Spleen (tissue), 11 donors: ENCODE results near the gene USP13. TPM values are rescaled to one million over a fixed set of nuclear protein-coding genes. Genes with fewer than 3 reads are reported as not detected.

Source experiments
- DNase-seq: peaks from one replicate; pipeline ENCODE4 v3.0.0-alpha.2; 2020
- H3K27ac ChIP-seq, 8 donors: fragments of 200-600 bp; sonication (generic) in 7 of 8; 1 replicate in 4 of 8; 2 replicates in 4 of 8; pipeline versions ENCODE4 v1.5.0 to v1.8.0; 2016 to 2021; ENCODE audit warnings: inconsistent platforms in 4 of 8, mild to moderate bottlenecking in 4 of 8, moderate library complexity in 1 of 8
- H3K27me3 ChIP-seq, 7 donors: fragments of 200-600 bp; sonication (generic) in 6 of 7; replicated peaks in 1 of 7; 1 replicate in 4 of 7; 2 replicates in 3 of 7; pipeline versions ENCODE4 v1.5.0 to v1.8.0; 2016 to 2021; ENCODE audit warnings: inconsistent platforms in 3 of 7, mild to moderate bottlenecking in 1 of 7
- H3K36me3 ChIP-seq, 6 donors: fragments of 200-600 bp; sonication (generic) in 5 of 6; 1 replicate in 4 of 6; 2 replicates in 2 of 6; pipeline versions ENCODE4 v1.5.0 to v1.8.0; 2016 to 2021; ENCODE audit warnings: inconsistent platforms in 2 of 6
- H3K4me1 ChIP-seq, 6 donors: fragments of 200-600 bp; sonication (generic) in 5 of 6; 1 replicate in 3 of 6; 2 replicates in 3 of 6; pipeline versions ENCODE4 v1.5.0 to v1.8.0; 2016 to 2021; ENCODE audit warnings: inconsistent platforms in 3 of 6
- H3K4me3 ChIP-seq, 8 donors: fragments of 200-600 bp; sonication (generic) in 7 of 8; 1 replicate in 4 of 8; 2 replicates in 4 of 8; pipeline versions ENCODE4 v1.5.0 to v1.8.0; 2016 to 2021; ENCODE audit warnings: inconsistent platforms in 4 of 8, mild to moderate bottlenecking in 4 of 8, moderate library complexity in 2 of 8
- H3K9me3 ChIP-seq, 8 donors: fragments of 200-600 bp; sonication (generic) in 7 of 8; 1 replicate in 4 of 8; 2 replicates in 4 of 8; pipeline versions ENCODE4 v1.5.0 to v1.8.0; 2016 to 2021; ENCODE audit warnings: inconsistent platforms in 4 of 8
- CTCF ChIP-seq, 11 experiments: fragments of 200-600 bp in 7 of 11; fragments of 450-650 bp in 4 of 11; sonication (generic) in 4 of 11; IDR thresholded peaks in 8 of 11; conservative IDR thresholded peaks in 3 of 11; 1 replicate in 7 of 11; 2 replicates in 4 of 11; pipeline versions ENCODE4 v1.4.0 to v1.8.0; 2016 to 2021; ENCODE audit warnings: antibody characterized with exemption in 11 of 11, inconsistent platforms in 4 of 11, mild to moderate bottlenecking in 1 of 11
- POLR2A ChIP-seq, 3 donors: fragments of 450-650 bp; IDR thresholded peaks; one replicate each; pipeline ENCODE4 v1.5.1; 2017; ENCODE audit warnings: antibody characterized with exemption in 3 of 3, mild to moderate bottlenecking in 1 of 3
- POLR2AphosphoS5 ChIP-seq, 3 donors: sonication (generic); formaldehyde crosslinking; IDR thresholded peaks; one replicate each; pipeline ENCODE4 v1.5.1; 2017; ENCODE audit warnings: antibody characterized with exemption in 3 of 3
- WGBS, 5 donors: extraction: QIAGEN DNeasy Blood & Tissue Kit in 3 of 5; methylation state at CpG; one replicate each; pipeline versions ENCODE4 v1.1.5 to v1.1.7; 2013 to 2018; 5-methylcytosine and 5-hydroxymethylcytosine counted together
- intact Hi-C: fragments of 100-400 bp; cut with DNase I; formaldehyde crosslinking; loops from one replicate; pipeline ENCODE4 v1.15.0; 2023; ENCODE audit warnings: low total_unique reads
- polyA plus RNA-seq, 3 donors: library from polyadenylated mRNA; stranded (reverse); fragments of 200-250 nt; gene quantifications; one replicate each; pipeline ENCODE4 v1.2.1, GENCODE V29; 2013
- total RNA-seq, 7 donors: library from RNA; depleted of rRNA in 3 of 7; stranded (reverse); fragments of >200 nt in 3 of 7; fragmentation: NEBNext Ultra II Directional in 4 of 7; extraction: Animal tissue kit (Norgen Biotek cat#: 25700) in 4 of 7; gene quantifications; one replicate each; pipeline versions ENCODE4 v1.1.0 to v1.2.1, GENCODE V29; 2016 to 2021
- donor health status: healthy with polysubstance abuse.
- donor health status: DM: no; HTN: no; CAD: no; lungs with moderate emphysema.
- donor health status: DM: no; HTN: no; CAD: no.
- donor health status: Bipolar disorder and iron deficiency.
- donor health status: healthy.
- donor health status: DM: no; HTN: no; CAD: no.
- donor health status: DM: yes; HTN: yes; CAD: no.

The USP13 gene
- total and polyA plus RNA-seq, 10 donors = 1.1 to 9.4 (median 7.1) TPM

DNA sequence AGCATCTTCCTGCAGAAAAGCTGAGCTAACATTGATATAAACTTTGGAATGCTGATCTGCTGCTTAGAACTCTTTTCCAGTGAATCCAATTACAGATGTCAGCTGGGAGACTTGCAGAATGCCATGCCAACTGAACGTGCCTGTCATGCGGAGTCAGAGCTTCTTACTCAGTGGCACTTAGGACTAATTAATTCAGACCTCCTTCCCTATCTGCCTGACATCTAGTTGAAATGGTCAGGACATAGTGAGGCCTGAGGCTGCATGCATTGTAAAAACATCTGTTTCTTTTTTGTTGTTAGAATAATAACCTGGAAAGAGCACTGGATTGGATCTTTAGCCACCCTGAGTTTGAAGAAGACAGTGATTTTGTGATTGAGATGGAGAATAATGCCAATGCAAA lies 112.6 kb downstream of the USP13 start:
- intact Hi-C loops = no loop called here
- H3K36me3 ChIP-seq = peaks cover 0 to 64% (median 30%) of the 10 kb centered on the region in 6 donors

GRCh38 chr3:179766416-179767133 lies 113.7 kb downstream of the USP13 start:
- Histone ChIP-seq H3K4me1 (peaks cover 0 to 4% (median 0%) of the 10 kb centered on the region in 6 donors), H3K4me3 (no peak overlapping the region), H3K36me3 (peaks cover 0 to 60% (median 22%) of the 10 kb centered on the region in 6 donors), H3K27me3 (no peaks in the 10 kb centered on the region), H3K27ac (no peak overlapping the region), H3K9me3 (no peaks in the 10 kb centered on the region)
- WGBS, 5 donors = 89 to 95% (median 92%) methylated on average over 4 of the region's 4 CpGs
- intact Hi-C loops = no loop called here
- DNase-seq = no peak
- TF ChIP-seq CTCF (IDR thresholded peaks at IDR 0.05 in 8 of 11, conservative IDR thresholded peaks at IDR 0.05 in 3 of 11) (no peak), POLR2A (IDR thresholded peaks at IDR 0.05) (no peak), POLR2AphosphoS5 (IDR thresholded peaks at IDR 0.05) (no peak)

More for the DNA sequence above, 112.6 kb downstream of the USP13 start:
- no peak for DNase-seq
- TF ChIP-seq POLR2AphosphoS5 (IDR thresholded peaks at IDR 0.05) (no peak), CTCF (IDR thresholded peaks at IDR 0.05 in 8 of 11, conservative IDR thresholded peaks at IDR 0.05 in 3 of 11) (no peak), POLR2A (IDR thresholded peaks at IDR 0.05) (no peak)
- Histone ChIP-seq H3K9me3 (no peaks in the 10 kb centered on the region), H3K4me3 (no peak overlapping the region), H3K27ac (no peak overlapping the region), H3K27me3 (no peaks in the 10 kb centered on the region), H3K4me1 (peaks cover 0 to 4% (median 0%) of the 10 kb centered on the region in 6 donors)
- 86 to 93% (median 88%) methylated on average over 2 of the region's 2 CpGs for WGBS, 5 donors

DNA sequence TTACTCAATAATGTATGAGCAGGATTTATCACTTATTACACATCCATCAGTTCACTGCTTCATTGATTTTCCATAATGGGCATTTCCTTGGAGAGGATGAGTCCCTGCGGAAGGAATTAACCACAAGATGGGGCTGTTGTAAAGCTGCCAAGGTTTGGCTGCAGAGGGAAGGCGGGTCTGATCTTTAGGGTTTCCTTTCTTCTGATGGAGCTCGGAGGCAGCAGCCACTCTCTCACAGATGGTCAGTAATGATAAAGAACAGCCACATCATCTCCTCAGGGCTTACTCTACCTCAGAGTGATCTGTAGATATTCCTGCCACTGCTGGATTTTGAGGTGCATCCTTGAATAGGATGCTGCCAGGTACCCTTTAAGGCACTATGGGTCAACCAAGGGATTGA lies 115.2 kb downstream of the USP13 start:
- TF ChIP-seq CTCF (IDR thresholded peaks at IDR 0.05 in 8 of 11, conservative IDR thresholded peaks at IDR 0.05 in 3 of 11) (peak in 1 of 11 experiments; percentile 22), POLR2A (IDR thresholded peaks at IDR 0.05) (no peak)
- H3K4me3 ChIP-seq = no peak overlapping the region
- H3K27me3 ChIP-seq = no peaks in the 10 kb centered on the region
- no peaks in the 10 kb centered on the region for H3K9me3 ChIP-seq
- no peak for DNase-seq
- no peak overlapping the region for H3K27ac ChIP-seq
- WGBS, 5 donors = 32 to 58% (median 45%) methylated on average over 3 of the region's 3 CpGs
- H3K36me3 ChIP-seq = peaks cover 0 to 57% (median 20%) of the 10 kb centered on the region in 6 donors
- intact Hi-C loops = no loop called here
- H3K4me1 ChIP-seq = peaks cover 0 to 4% (median 0%) of the 10 kb centered on the region in 6 donors

GRCh38 chr3:179769411-179770247 lies 116.8 kb downstream of the USP13 start:
- Histone ChIP-seq H3K36me3 (peaks cover 0 to 67% (median 20%) of the 10 kb centered on the region in 6 donors), H3K4me3 (no peak overlapping the region), H3K9me3 (peaks cover 0 to 8% (median 0%) of the 10 kb centered on the region in 8 donors), H3K4me1 (peaks cover 0 to 4% (median 0%) of the 10 kb centered on the region in 6 donors), H3K27ac (no peak overlapping the region), H3K27me3 (no peaks in the 10 kb centered on the region)
- no peak for TF ChIP-seq CTCF (IDR thresholded peaks at IDR 0.05 in 8 of 11, conservative IDR thresholded peaks at IDR 0.05 in 3 of 11)
- TF ChIP-seq POLR2AphosphoS5 (IDR thresholded peaks at IDR 0.05) = no peak
- no peak for TF ChIP-seq POLR2A (IDR thresholded peaks at IDR 0.05)
- intact Hi-C loops = no loop called here
- WGBS, 5 donors = 50 to 60% (median 57%) methylated on average over 9 of the region's 9 CpGs
- DNase-seq = no peak
